Measurements from ENCODE around the gene HLA-DPA1.
"Not testable (repeated sequence)": the region's sequence is repeated elsewhere in the genome, so short reads cannot be mapped to it uniquely, and the experiment has no call there.

HLA-DPA1 gene

GRCh38 chr6:33064723-33065122 lies 8.7 kb downstream of the HLA-DPA1 start:
- DNase-seq (ENCODE audit: low spot score) = no peak

- DNase-seq (ENCODE audit: low spot score) = not testable (repeated sequence)
These were observed 10.0 kb downstream of the HLA-DPA1 start for GRCh38 chr6:33063435-33063834.

- DNase-seq (ENCODE audit: low spot score) = no peak
These were observed 11.5 kb downstream of the HLA-DPA1 start for GRCh38 chr6:33061987-33062386.

- DNase-seq (ENCODE audit: low spot score) = no peak
These were observed 16.0 kb downstream of the HLA-DPA1 start for GRCh38 chr6:33057222-33058150.

- DNase-seq (ENCODE audit: low spot score) = no peak
These were observed 20.2 kb downstream of the HLA-DPA1 start for GRCh38 chr6:33053230-33053629.

GRCh38 chr6:33052627-33053026 lies 20.8 kb downstream of the HLA-DPA1 start:
- DNase-seq (ENCODE audit: low spot score) = no peak

- no peak for DNase-seq (ENCODE audit: low spot score)
These were observed 23.2 kb downstream of the HLA-DPA1 start for GRCh38 chr6:33050014-33050810.

- DNase-seq (ENCODE audit: low spot score) = no peak
These were observed 24.0 kb downstream of the HLA-DPA1 start for GRCh38 chr6:33049323-33050013.

GRCh38 chr6:33040157-33040556 lies 33.3 kb downstream of the HLA-DPA1 start:
- DNase-seq (ENCODE audit: low spot score) = no peak

- DNase-seq (ENCODE audit: low spot score) = no peak
These were observed 36.9 kb downstream of the HLA-DPA1 start for GRCh38 chr6:33036535-33036934.

- DNase-seq (ENCODE audit: low spot score) = no peak
These were observed 38.9 kb downstream of the HLA-DPA1 start for GRCh38 chr6:33034554-33034953.

- DNase-seq (ENCODE audit: low spot score) = no peak
These were observed 43.2 kb downstream of the HLA-DPA1 start for GRCh38 chr6:33030245-33030644.

GRCh38 chr6:33029328-33030184 lies 43.9 kb downstream of the HLA-DPA1 start:
- DNase-seq (ENCODE audit: low spot score) = no peak

GRCh38 chr6:33028220-33028849 lies 45.1 kb downstream of the HLA-DPA1 start:
- DNase-seq (ENCODE audit: low spot score) = no peak

GRCh38 chr6:33024521-33024920 lies 48.9 kb downstream of the HLA-DPA1 start:
- no peak for DNase-seq (ENCODE audit: low spot score)

- no peak for DNase-seq (ENCODE audit: low spot score)
These were observed 49.9 kb downstream of the HLA-DPA1 start for GRCh38 chr6:33023536-33023935.

- DNase-seq (ENCODE audit: low spot score) = no peak
These were observed 51.5 kb downstream of the HLA-DPA1 start for GRCh38 chr6:33021917-33022316.

- no peak for DNase-seq (ENCODE audit: low spot score)
These were observed 54.1 kb downstream of the HLA-DPA1 start for GRCh38 chr6:33019372-33019771.

- DNase-seq (ENCODE audit: low spot score) = peak; percentile 50
These were observed 54.5 kb downstream of the HLA-DPA1 start for GRCh38 chr6:33018904-33019303.

- no peak for DNase-seq (ENCODE audit: low spot score)
These were observed 55.0 kb downstream of the HLA-DPA1 start for GRCh38 chr6:33018418-33018817.

Data from LoVo (cell line).